Ascending aorta (tissue), 2 donors: ENCODE data around the gene NARS2. TPM values are rescaled to one million over a fixed set of nuclear protein-coding genes. Genes with fewer than 3 reads are reported as not detected.
"Not testable (repeated sequence)": the region's sequence is repeated elsewhere in the genome, so short reads cannot be mapped to it uniquely, and the experiment has no call there.

Source experiments
- DNase-seq, 2 donors: peaks; one replicate each; pipeline ENCODE4 v3.0.0-alpha.2; 2019; ENCODE audit warnings: low spot score in 2 of 2
- H3K27ac ChIP-seq, 2 donors: fragments of 200-600 bp; sonication (generic); one replicate each; pipeline ENCODE4 v1.5.1; 2016 to 2017; ENCODE audit warnings: mild to moderate bottlenecking in 1 of 2
- H3K27me3 ChIP-seq: fragments of 200-600 bp; sonication (generic); one replicate; pipeline ENCODE4 v1.5.1; 2017
- H3K36me3 ChIP-seq, 2 donors: fragments of 200-600 bp; sonication (generic); one replicate each; pipeline ENCODE4 v1.5.1; 2016
- H3K4me1 ChIP-seq, 2 donors: fragments of 200-600 bp; sonication (generic); one replicate each; pipeline ENCODE4 v1.5.1; 2016 to 2017; ENCODE audit warnings: mild to moderate bottlenecking in 1 of 2
- H3K4me3 ChIP-seq, 2 donors: fragments of 200-600 bp; sonication (generic); one replicate each; pipeline ENCODE4 v1.5.1; 2016 to 2017; ENCODE audit warnings: mild to moderate bottlenecking in 1 of 2
- H3K9me3 ChIP-seq, 2 donors: fragments of 200-600 bp; sonication (generic); one replicate each; pipeline ENCODE4 v1.5.1; 2016
- CTCF ChIP-seq, 3 experiments: fragments of 200-600 bp in 2 of 3; fragments of 450-650 bp in 1 of 3; sonication (generic) in 2 of 3; IDR thresholded peaks; one replicate each; pipeline ENCODE4 v1.5.1; 2016 to 2019; ENCODE audit warnings: antibody characterized with exemption in 3 of 3, mild to moderate bottlenecking in 1 of 3, moderate library complexity in 1 of 3
- intact Hi-C: fragments of 100-400 bp; cut with DNase I; formaldehyde crosslinking; loops from one replicate; pipeline ENCODE4 v1.15.1; 2023
- total RNA-seq: library from RNA; depleted of rRNA; stranded (reverse); fragments of >200 nt; gene quantifications from one replicate; pipeline ENCODE4 v1.1.0, GENCODE V29; 2016

Gene NARS2
- total RNA-seq, 1 donor from 2014 or later: 7.8 TPM

- H3K4me1 ChIP-seq: no peaks in the 10 kb centered on the region
- H3K36me3 ChIP-seq: no peaks in the 10 kb centered on the region
- no peaks in the 10 kb centered on the region for H3K27me3 ChIP-seq
- H3K9me3 ChIP-seq: no peaks in the 10 kb centered on the region
- H3K27ac ChIP-seq: no peak overlapping the region
- H3K4me3 ChIP-seq: no peak overlapping the region
- intact Hi-C loops: no loop called here
- TF ChIP-seq CTCF (IDR thresholded peaks at IDR 0.05): no peak
- no peak for DNase-seq
These were observed 104.8 kb downstream of the NARS2 start for GRCh38 chr11:78469896-78470295.

- Histone ChIP-seq H3K4me3 (no peak overlapping the region), H3K9me3 (no peaks in the 10 kb centered on the region), H3K4me1 (no peaks in the 10 kb centered on the region), H3K36me3 (peaks cover 4 to 9% of the 10 kb centered on the region in 2 donors), H3K27ac (no peak overlapping the region), H3K27me3 (no peaks in the 10 kb centered on the region)
- intact Hi-C loops: no loop called here
- TF ChIP-seq CTCF (IDR thresholded peaks at IDR 0.05): no peak
- DNase-seq: no peak
These were observed 106.7 kb downstream of the NARS2 start for GRCh38 chr11:78467931-78468330.

GRCh38 chr11:78467370-78467769 lies 107.3 kb downstream of the NARS2 start:
- no peak overlapping the region for H3K4me3 ChIP-seq
- H3K27ac ChIP-seq: no peak overlapping the region
- no peaks in the 10 kb centered on the region for H3K4me1 ChIP-seq
- H3K27me3 ChIP-seq: no peaks in the 10 kb centered on the region
- no peak for DNase-seq
- no peaks in the 10 kb centered on the region for H3K9me3 ChIP-seq
- H3K36me3 ChIP-seq: peaks cover 4 to 9% of the 10 kb centered on the region in 2 donors
- no peak for TF ChIP-seq CTCF (IDR thresholded peaks at IDR 0.05)
- intact Hi-C loops: no loop called here

DNA sequence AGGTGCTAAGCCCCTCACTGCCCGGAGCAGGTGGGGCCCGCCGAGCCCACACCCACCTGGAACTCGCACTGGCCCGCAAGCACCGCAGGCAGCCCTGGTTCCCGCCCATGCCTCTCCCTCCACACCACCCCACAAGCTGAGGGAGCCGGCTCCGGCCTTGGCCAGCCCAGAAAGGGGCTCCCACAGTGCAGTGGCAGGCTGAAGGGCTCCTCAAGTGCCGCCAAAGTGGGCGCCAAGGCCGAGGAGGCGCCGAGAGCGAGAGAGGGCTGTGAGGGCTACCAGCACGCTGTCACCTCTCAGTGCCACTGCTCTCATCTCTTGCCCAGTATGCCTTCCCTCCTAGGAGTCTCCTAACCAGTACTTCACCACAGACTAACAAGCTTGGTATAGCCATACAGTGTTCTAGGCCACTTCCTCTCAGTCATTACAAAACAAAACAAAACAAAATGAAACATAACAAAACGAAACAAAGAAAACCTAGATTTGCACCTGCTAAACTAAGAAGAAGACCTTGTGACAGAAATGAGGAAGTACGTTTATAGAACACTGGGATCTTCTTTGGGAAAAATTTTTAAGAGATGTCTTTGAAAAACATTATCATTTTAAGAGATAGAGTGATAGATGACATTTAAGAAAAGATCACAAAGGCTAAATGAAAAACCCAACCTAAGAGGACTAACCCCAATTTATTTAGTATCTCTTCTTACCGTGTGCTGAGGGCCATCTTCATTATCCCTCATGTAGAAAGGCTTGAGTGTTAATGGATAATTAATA lies 109.3 kb downstream of the NARS2 start:
- peaks cover 4 to 9% of the 10 kb centered on the region in 2 donors for H3K36me3 ChIP-seq
- no peak overlapping the region for H3K27ac ChIP-seq
- intact Hi-C loops: no loop called here
- no peak overlapping the region for H3K4me3 ChIP-seq
- no peaks in the 10 kb centered on the region for H3K9me3 ChIP-seq
- no peak for DNase-seq
- H3K27me3 ChIP-seq: no peaks in the 10 kb centered on the region
- no peaks in the 10 kb centered on the region for H3K4me1 ChIP-seq
- no peak for TF ChIP-seq CTCF (IDR thresholded peaks at IDR 0.05)

- H3K36me3 ChIP-seq, DNase-seq, H3K27me3 ChIP-seq, H3K4me1 ChIP-seq, H3K4me3 ChIP-seq, H3K27ac ChIP-seq, intact Hi-C loops, H3K9me3 ChIP-seq: not testable (repeated sequence)
These were observed 109.9 kb downstream of the NARS2 start for GRCh38 chr11:78464787-78465168.

DNA sequence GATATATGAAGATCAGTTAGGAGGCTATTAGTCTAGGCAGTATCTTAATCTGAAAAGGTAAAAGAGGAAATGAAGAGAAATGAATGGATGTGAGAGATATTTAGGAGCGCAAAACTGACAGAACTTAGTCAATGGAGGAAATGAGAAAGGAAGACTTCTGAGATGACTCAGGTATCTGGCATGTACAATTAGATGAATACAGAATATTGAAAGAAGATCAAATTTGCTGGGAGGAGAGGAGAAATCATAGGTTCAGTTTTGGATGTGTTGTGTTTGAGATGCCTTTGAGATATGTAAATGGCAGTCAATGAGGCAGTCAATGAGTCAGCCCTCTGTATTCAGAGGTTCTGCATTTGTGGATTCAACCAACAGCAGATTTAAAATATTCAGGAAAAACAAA lies 114.2 kb downstream of the NARS2 start:
- no peak for DNase-seq
- Histone ChIP-seq H3K4me1 (no peaks in the 10 kb centered on the region), H3K27ac (no peak overlapping the region), H3K36me3 (peaks cover 4 to 27% of the 10 kb centered on the region in 2 donors), H3K4me3 (no peak overlapping the region), H3K9me3 (no peaks in the 10 kb centered on the region), H3K27me3 (no peaks in the 10 kb centered on the region)
- intact Hi-C loops: no loop called here
- TF ChIP-seq CTCF (IDR thresholded peaks at IDR 0.05): no peak
